Activated CD4-positive, CD25-positive, alpha-beta regulatory T cell (primary cell): ENCODE results near the gene THSD7A.

Experiments
- DNase-seq, 4 experiments: peaks; one replicate each; lab custom pipeline; 2025; lab: John Stamatoyannopoulos, UW

Gene THSD7A

GRCh38 chr7:11507929-11508328, 324.1 kb downstream of the THSD7A start:
- no peak for DNase-seq

GRCh38 chr7:11506417-11506816, 325.6 kb downstream of the THSD7A start:
- no peak for DNase-seq

DNA sequence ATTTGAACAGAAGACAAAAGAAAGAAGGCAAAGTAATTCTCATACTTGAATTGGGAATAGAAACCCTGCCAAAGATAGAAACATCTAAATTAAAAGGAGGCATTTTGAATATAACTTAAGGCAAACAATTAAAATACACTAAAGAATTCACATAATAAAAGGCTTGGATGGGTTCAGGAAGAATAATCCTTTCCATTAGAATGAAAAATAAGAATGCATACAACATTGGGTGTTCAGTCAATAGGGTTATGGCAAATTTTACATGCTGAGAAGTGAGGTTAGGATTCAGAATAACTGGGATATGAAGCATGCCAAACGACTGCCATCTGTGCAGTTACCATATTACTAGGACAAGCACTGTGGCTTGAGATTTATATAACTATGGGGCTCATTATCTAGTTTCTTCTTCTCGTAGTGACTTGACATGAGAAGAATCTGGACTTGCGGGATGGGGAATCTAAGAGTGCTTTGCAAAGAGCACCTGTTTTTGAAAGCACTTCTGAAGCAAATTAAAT, 326.5 kb downstream of the THSD7A start:
- DNase-seq, result no peak

- DNase-seq, result no peak
Observed at GRCh38 chr7:11492307-11492706, 339.7 kb downstream of the THSD7A start.

GRCh38 chr7:11491811-11492210, 340.2 kb downstream of the THSD7A start:
- DNase-seq, result no peak

DNA sequence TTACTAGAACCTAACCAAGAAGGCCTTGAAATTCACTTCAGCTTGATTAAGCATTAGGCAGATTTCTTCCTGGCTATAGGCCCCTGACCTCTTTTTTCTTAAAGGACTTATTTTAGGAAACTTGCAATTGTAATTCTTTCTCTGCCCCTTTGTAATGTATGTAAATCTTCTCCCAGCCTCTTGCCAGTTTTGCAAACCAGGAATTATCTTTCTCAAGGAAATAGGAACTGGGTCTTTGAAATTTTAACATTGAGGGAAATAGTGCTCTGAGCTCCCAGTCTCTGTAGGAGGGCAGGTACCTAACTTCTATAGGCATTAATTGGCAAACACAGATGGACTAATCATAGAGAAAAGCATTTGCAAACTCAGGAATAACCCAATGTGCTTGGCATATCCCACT, 342.7 kb downstream of the THSD7A start:
- no peak for DNase-seq

GRCh38 chr7:11486271-11486670, 345.7 kb downstream of the THSD7A start:
- no peak for DNase-seq

DNA sequence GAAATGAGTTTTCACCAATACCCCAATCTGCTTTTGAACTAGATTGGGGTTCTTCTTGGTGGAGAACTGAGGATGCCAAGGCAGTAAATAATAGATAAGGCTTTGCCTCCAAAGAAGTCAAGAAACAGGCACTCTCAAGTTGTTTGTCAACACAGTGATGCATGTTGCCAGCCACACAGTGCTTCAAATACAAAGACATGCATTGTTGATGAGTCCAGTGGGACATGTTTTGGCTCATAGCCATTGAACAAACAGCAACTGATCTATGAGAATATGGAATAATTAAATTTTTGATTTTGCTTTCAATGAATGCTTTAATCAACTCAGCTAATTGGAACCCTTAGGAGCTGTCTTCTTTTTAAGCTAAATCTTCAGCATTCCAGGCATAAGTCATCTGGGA, 346.4 kb downstream of the THSD7A start:
- no peak for DNase-seq

GRCh38 chr7:11480143-11480542, 351.9 kb downstream of the THSD7A start:
- no peak for DNase-seq

GRCh38 chr7:11478882-11479281, 353.1 kb downstream of the THSD7A start:
- DNase-seq, result no peak

- no peak for DNase-seq
Observed at GRCh38 chr7:11478426-11478825, 353.6 kb downstream of the THSD7A start.

DNA sequence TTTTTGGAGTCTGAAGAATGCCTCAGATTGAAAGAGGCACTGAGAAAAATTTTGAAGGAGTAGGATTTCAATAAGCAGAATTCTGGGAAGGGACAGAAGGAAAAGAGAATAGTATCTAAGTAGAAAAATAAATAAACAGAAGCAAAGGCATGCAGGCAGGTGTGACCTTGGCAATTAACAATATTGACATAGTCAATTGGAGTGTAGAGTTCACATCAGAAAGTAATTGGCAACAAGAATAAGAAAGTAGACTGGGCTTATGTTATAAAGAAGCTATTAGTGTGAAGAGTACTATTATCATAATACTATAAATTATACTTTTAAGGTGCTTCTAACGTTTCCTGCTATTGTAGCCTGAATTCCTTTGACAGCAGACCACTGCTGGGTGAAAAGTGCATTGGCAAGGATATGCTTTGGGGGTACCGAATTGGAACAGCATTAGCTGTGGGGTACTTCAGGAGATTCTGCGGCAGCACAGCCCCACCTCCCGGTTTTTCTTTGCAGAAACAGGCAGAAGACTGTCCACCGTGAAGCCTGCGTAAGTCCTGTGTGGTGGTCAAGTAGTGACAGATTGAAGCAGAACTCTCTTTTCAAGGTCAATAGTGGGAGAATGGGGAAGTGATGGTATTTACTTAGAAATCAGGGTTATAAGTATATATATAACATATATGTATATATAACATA, 357.0 kb downstream of the THSD7A start:
- no peak for DNase-seq

DNA sequence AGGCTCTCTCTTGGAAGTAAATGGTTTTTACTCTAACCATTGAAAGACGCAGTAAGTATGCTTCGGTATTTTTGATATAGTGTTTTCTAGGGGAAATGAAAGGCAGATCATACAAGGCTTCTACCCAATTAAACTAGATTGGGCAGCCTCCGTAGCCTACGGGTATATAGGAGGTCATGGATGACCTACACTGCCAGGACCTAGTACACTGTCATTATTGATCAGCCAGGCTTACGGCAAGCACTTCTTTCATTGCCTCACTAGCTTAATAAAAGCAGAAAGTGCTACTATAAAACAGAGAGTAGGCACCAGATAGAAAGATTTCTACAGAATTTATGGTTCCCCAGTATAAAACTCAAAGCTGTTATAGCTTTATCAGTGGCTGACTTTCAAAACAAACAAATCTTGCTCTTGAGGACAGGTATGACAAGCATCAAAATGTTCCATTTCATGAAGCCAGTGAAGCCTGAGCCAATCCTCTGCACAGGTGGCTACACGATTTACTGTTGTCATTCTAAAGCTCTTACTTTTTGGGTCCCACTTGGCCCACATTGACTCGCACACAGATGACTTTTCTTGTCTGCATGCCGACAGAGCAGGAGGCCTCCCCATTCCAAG, 358.1 kb downstream of the THSD7A start:
- DNase-seq, result no peak

DNA sequence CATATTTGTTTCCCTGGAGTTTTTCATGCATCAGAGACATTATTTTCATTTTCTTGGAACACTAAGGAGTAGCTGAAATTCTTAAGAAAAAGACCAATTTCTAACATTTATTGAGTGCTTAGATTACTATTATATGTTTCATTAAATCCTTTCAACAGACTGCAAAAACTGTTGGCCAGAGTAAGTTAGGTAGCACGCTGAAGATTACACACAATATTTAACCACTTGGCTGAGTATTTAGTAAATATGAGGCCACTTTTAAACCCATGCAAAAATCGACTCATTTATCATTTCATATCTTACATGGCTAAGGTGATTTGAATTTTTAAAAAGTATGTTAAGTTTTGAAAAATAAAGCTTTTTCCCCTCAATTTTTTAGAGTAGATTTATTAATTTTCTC, 358.8 kb downstream of the THSD7A start:
- DNase-seq, result no peak

GRCh38 chr7:11472646-11473045, 359.4 kb downstream of the THSD7A start:
- DNase-seq, result no peak

DNA sequence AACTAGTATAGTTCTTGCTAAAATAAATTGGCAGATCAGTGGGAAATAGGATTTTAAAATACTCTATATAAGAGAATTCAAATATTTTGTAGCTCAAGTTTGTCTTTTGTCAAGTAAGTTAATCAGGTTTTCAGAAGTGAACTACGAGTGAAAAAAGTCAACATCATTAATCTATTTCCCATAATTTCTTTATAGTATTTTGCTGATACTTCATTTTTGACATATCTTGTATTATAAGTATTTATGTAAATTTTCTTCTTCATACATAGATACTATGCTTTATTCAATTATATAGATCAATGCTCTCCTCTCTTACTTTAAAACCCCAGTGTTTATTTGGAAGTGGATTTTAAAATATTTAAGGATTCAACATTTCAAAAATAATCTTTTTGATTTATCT, 360.7 kb downstream of the THSD7A start:
- no peak for DNase-seq

- DNase-seq, result no peak
Observed at GRCh38 chr7:11469028-11469745, 362.8 kb downstream of the THSD7A start.

DNA sequence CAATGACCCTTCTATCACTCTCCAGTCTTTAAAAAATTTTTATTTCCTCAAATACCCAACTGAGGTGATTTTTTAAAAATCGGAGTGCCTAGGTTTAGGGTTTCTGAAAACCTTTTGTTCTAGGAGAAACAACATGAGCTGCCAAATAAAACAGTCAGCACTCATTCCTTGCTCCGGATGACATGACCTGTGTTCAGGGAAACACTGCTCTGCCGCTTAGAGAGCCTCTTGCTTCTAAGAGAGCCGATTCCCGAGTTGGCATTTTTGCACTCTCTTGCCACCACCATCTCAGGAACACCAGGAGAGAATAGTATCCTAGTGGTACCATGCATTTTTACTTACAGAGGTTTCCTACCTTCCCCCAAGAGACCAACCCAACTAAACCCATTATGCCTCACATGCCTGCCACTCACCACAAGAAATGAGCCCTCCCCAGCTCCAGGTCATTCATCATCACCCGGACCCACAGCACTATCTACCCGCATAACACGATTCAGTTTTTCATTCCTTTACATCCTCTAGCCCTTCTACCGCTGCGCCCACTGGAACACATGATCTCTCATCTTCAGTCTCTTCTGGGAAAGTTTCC, 365.4 kb downstream of the THSD7A start:
- no peak for DNase-seq

- no peak for DNase-seq
Observed at GRCh38 chr7:11464624-11465023, 367.4 kb downstream of the THSD7A start.

GRCh38 chr7:11461946-11462345, 370.1 kb downstream of the THSD7A start:
- no peak for DNase-seq

GRCh38 chr7:11458736-11459483, 373.1 kb downstream of the THSD7A start:
- no peak for DNase-seq

DNA sequence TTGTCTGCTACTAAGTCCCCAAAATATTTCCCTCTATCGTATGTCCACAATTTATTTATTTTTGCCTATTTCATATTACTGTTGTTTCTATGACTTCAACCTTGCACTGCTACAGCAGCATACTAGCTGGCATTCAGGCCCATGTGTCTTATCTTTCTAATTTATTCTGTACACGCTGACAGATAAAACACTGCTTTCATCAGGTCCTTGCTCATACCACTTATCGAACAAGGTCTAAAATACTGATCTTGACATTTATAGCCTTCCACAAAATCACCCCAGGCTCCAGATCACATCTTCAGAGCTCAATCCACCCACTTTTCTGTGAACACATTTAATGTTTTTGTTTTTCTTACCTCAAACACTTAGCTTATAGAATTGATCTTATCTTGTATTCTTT, 374.6 kb downstream of the THSD7A start:
- DNase-seq, result no peak
